GM23338 (cell line): ENCODE data around the gene SERPINA3. TPM values are rescaled to one million over a fixed set of nuclear protein-coding genes. Genes with fewer than 3 reads are reported as not detected.

Source experiments
- ATAC-seq: fragments of 200-7000 bp; cut with Tn5 transposase; 3 replicates; pipeline ENCODE4 v1.9.1; 2020
- DNase-seq: peaks from one replicate; pipeline ENCODE4 v3.0.0-alpha.2; 2015; ENCODE audit warnings: low spot score
- H2AFZ ChIP-seq: fragments of 200-600 bp; sonication (generic); 2 replicates; pipeline ENCODE4 v1.8.0; 2016; ENCODE audit warnings: antibody characterized with exemption, mild to moderate bottlenecking, moderate library complexity
- H3F3A ChIP-seq: fragments of 200-600 bp; sonication (generic); replicated peaks from 2 replicates; pipeline ENCODE4 v1.8.0; 2017; ENCODE audit warnings: antibody characterized with exemption, mixed run types, low read depth
- H3K27ac ChIP-seq: fragments of 200-600 bp; sonication (generic); 2 replicates; pipeline ENCODE4 v1.6.1; 2016; ENCODE audit warnings: low read depth
- H3K27me3 ChIP-seq: fragments of 200-600 bp; sonication (generic); 2 replicates; pipeline ENCODE4 v1.8.0; 2016; ENCODE audit warnings: mild to moderate bottlenecking, mixed run types, moderate library complexity; ENCODE audit not compliant: insufficient read depth
- H3K36me3 ChIP-seq: fragments of 200-600 bp; sonication (generic); 2 replicates; pipeline ENCODE4 v1.8.0; 2016; ENCODE audit warnings: mild to moderate bottlenecking; ENCODE audit not compliant: insufficient read depth
- H3K4me1 ChIP-seq: fragments of 200-600 bp; sonication (generic); 2 replicates; pipeline ENCODE4 v1.8.0; 2016; ENCODE audit warnings: mild to moderate bottlenecking, moderate library complexity; ENCODE audit not compliant: insufficient read depth
- H3K4me2 ChIP-seq: fragments of 200-600 bp; sonication (generic); 2 replicates; pipeline ENCODE4 v1.7.1; 2017; ENCODE audit warnings: mixed run types
- H3K4me3 ChIP-seq: fragments of 200-600 bp; sonication (generic); 2 replicates; pipeline ENCODE4 v1.6.1; 2016; ENCODE audit warnings: mixed run types
- H3K79me2 ChIP-seq: fragments of 200-600 bp; sonication (generic); replicated peaks from 2 replicates; pipeline ENCODE4 v1.8.0; 2017; ENCODE audit warnings: mild to moderate bottlenecking; ENCODE audit not compliant: insufficient read depth
- H3K9me2 ChIP-seq: fragments of 200-600 bp; sonication (generic); 2 replicates; pipeline ENCODE4 v1.8.0; 2017; ENCODE audit not compliant: insufficient read depth
- H4K20me1 ChIP-seq: fragments of 200-600 bp; sonication (generic); replicated peaks from 2 replicates; pipeline ENCODE4 v1.8.0; 2017; ENCODE audit warnings: mild to moderate bottlenecking; ENCODE audit not compliant: insufficient read depth
- H3K27ac Mint-ChIP-seq: 2 replicates; pipeline ENCODE4 v1.8.0; 2020; ENCODE audit warnings: inconsistent platforms, mild to moderate bottlenecking, moderate library complexity, mixed read lengths
- H3K27me3 Mint-ChIP-seq: 3 replicates; pipeline ENCODE4 v1.8.0; 2022; ENCODE audit warnings: low read depth, mild to moderate bottlenecking, moderate library complexity, mixed read lengths, inconsistent platforms; ENCODE audit not compliant: insufficient read depth, poor library complexity
- H3K36me3 Mint-ChIP-seq: 3 replicates; pipeline ENCODE4 v1.8.0; 2021; ENCODE audit warnings: low read depth, mild to moderate bottlenecking, inconsistent platforms, moderate library complexity, mixed read lengths
- H3K4me1 Mint-ChIP-seq: 3 replicates; pipeline ENCODE4 v1.8.0; 2020; ENCODE audit warnings: mild to moderate bottlenecking, inconsistent platforms, mixed read lengths
- H3K4me3 Mint-ChIP-seq: 3 replicates; pipeline ENCODE4 v1.8.0; 2021; ENCODE audit warnings: moderate library complexity, mild to moderate bottlenecking, inconsistent platforms, mixed read lengths
- H3K9me3 Mint-ChIP-seq: 3 replicates; pipeline ENCODE4 v1.8.0; 2020; ENCODE audit warnings: moderate library complexity, mild to moderate bottlenecking, inconsistent platforms, mixed read lengths
- CREB1 ChIP-seq: fragments of 250-450 bp; sonication (Bioruptor Pico); IDR thresholded peaks from 2 replicates; pipeline ENCODE4 v1.5.0; 2020; ENCODE audit warnings: low read depth, mild to moderate bottlenecking, moderate library complexity
- CTCF ChIP-seq, 2 experiments: fragments of 200-600 bp in 1 of 2; sonication (generic) in 1 of 2; conservative IDR thresholded peaks; 2 replicates each; pipeline versions ENCODE4 v1.5.1 to v1.6.1; 2016 to 2017; ENCODE audit warnings: antibody characterized with exemption in 2 of 2, low read depth in 2 of 2, mild to moderate bottlenecking in 2 of 2, moderate library complexity in 1 of 2
- ETS1 ChIP-seq: IDR thresholded peaks from 2 replicates; pipeline ENCODE4 v1.6.1; 2016; ENCODE audit warnings: antibody characterized with exemption
- EZH2 ChIP-seq: fragments of 200-600 bp; sonication (generic); IDR thresholded peaks from one replicate; pipeline ENCODE4 v1.8.0; 2017; ENCODE audit warnings: antibody characterized with exemption, mild to moderate bottlenecking, low read depth; ENCODE audit not compliant: unreplicated experiment
- EZH2phosphoT487 ChIP-seq: fragments of 200-600 bp; sonication (generic); IDR thresholded peaks from one replicate; pipeline ENCODE4 v1.8.1; 2018; ENCODE audit warnings: antibody characterized with exemption; ENCODE audit not compliant: unreplicated experiment
- JUNB ChIP-seq: IDR thresholded peaks from one replicate; pipeline ENCODE4 v1.6.1; 2016; ENCODE audit warnings: antibody characterized with exemption; ENCODE audit not compliant: unreplicated experiment
- NANOG ChIP-seq: IDR thresholded peaks from 2 replicates; pipeline ENCODE4 v1.6.1; 2016; ENCODE audit warnings: antibody characterized with exemption, borderline replicate concordance
- POLR2AphosphoS5 ChIP-seq: IDR thresholded peaks from 2 replicates; pipeline ENCODE4 v1.6.1; 2016; ENCODE audit warnings: antibody characterized with exemption, low read depth
- REST ChIP-seq: IDR thresholded peaks from one replicate; pipeline ENCODE4 v1.6.1; 2018; ENCODE audit warnings: antibody characterized with exemption; ENCODE audit not compliant: unreplicated experiment
- STAT1 ChIP-seq: IDR thresholded peaks from one replicate; pipeline ENCODE4 v1.6.1; 2016; ENCODE audit warnings: antibody characterized with exemption; ENCODE audit not compliant: unreplicated experiment
- ZNF114 ChIP-seq: fragments of 250-450 bp; sonication (Bioruptor Pico); IDR thresholded peaks from 2 replicates; pipeline ENCODE4 v1.5.0; 2020; ENCODE audit warnings: mild to moderate bottlenecking, moderate library complexity
- ZNF331 ChIP-seq: fragments of 250-450 bp; sonication (Bioruptor Pico); IDR thresholded peaks from 2 replicates; pipeline ENCODE4 v1.5.0; 2020; ENCODE audit warnings: low read depth, mild to moderate bottlenecking, moderate library complexity
- ZNF462 ChIP-seq: fragments of 250-450 bp; sonication (Bioruptor Pico); IDR thresholded peaks from 2 replicates; pipeline ENCODE4 v1.5.0; 2020; ENCODE audit warnings: mild to moderate bottlenecking, moderate library complexity
- polyA plus RNA-seq: library from polyadenylated mRNA; unstranded; fragments of >200 nt; fragmentation: Nextera tagmentation; extraction: Ambion mirVana; gene quantifications from 2 replicates; pipeline ENCODE4 v1.2.1, GENCODE V29; 2016
- total RNA-seq: library from RNA; depleted of rRNA; stranded (reverse); fragments of >200 nt; shearing (Covaris generic); gene quantifications from 2 replicates; pipeline ENCODE4 v1.2.3, GENCODE V29; 2014

The SERPINA3 gene
- total and polyA plus RNA-seq, 2 experiments from 2014 or later, result not detected

- ATAC-seq, result no peak
- no peak overlapping the region for H2AFZ ChIP-seq
- Mint-ChIP-seq H3K27ac (no peak overlapping the region), H3K27me3 (peaks cover 7% of the 10 kb centered on the region), H3K4me3 (no peak overlapping the region), H3K36me3 (peaks cover 5% of the 10 kb centered on the region; the same call in 2 of the 3 replicates), H3K4me1 (no peaks in the 10 kb centered on the region), H3K9me3 (peaks cover 9% of the 10 kb centered on the region)
- H3F3A ChIP-seq, result no peaks in the 10 kb centered on the region
- H4K20me1 ChIP-seq, result no peaks in the 10 kb centered on the region
- H3K27ac ChIP-seq, result no peak overlapping the region
- H3K4me3 ChIP-seq, result no peak overlapping the region
- H3K27me3 ChIP-seq, result no peaks in the 10 kb centered on the region
- H3K4me1 ChIP-seq, result no peaks in the 10 kb centered on the region
- H3K9me2 ChIP-seq, result no peaks in the 10 kb centered on the region
- no peak for TF ChIP-seq CTCF (conservative IDR thresholded peaks at IDR 0.05; ENCODE audit: low read depth in 2 of 2)
- no peak for TF ChIP-seq REST
- no peak for TF ChIP-seq EZH2
- TF ChIP-seq ETS1, result no peak
- no peak for TF ChIP-seq ZNF114 (CRISPR knock-in tag)
- TF ChIP-seq ZNF462 (CRISPR knock-in tag), result no peak
- no peak for TF ChIP-seq JUNB
- TF ChIP-seq POLR2AphosphoS5, result no peak
- TF ChIP-seq STAT1, result no peak
- no peak for TF ChIP-seq NANOG
- TF ChIP-seq ZNF331 (CRISPR knock-in tag), result no peak
- no peak for TF ChIP-seq EZH2phosphoT487
- TF ChIP-seq CREB1 (CRISPR knock-in tag), result no peak
- H3K36me3 ChIP-seq, result no peaks in the 10 kb centered on the region
- no peak for DNase-seq
- H3K4me2 ChIP-seq, result no peak overlapping the region
- H3K79me2 ChIP-seq, result no peaks in the 10 kb centered on the region
Observed at GRCh38 chr14:94593376-94593748, 18.8 kb upstream of the SERPINA3 start.
